NOMO-1 treated with dmso at 0.1 percent for 144 hours (cell line): ENCODE data around the gene ISOC1.

Experiments
- DNase-seq: peaks from one replicate; lab custom pipeline; 2025; ENCODE audit not compliant: unreplicated experiment; lab: John Stamatoyannopoulos, UW

ISOC1 gene

DNA sequence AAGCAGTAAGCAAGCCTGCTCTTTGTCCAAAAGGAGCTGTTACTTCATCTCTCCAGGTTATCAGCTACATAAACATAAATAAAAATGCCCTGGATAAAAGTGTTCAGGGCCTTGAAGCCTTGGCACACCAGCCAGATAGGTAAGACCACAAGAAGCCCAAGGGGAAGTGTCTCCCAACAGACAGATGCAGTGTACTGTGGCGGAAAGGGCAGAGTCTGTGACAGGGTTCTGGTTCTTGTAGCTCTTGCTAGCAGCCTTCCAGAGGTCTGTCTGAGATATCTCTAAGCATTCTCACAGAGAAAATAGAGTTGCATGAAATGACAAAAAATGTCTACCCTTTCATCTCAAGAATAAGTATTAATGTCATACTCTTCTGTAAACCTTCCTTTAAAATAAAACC, 30.1 kb downstream of the ISOC1 start:
- no peak for DNase-seq

DNA sequence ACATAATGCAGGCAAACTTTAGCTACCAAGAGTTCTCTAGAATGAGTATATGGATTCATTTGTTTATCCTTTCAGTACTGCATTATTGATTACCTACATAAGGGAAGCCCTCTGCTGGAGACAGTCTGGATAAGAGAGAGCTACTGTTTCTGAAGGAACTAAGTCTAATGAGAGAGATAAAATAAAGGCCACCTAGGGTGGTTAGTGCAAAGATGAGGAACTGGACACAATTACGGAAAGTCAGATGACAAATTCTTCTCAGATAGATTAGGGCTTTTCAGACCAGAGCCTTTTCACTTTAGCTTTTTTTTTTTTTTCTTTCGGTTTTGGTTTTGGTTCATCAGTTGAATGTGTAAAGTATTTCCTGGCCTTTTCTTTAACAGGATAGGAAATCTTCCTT, 31.3 kb downstream of the ISOC1 start:
- DNase-seq: no peak

DNA sequence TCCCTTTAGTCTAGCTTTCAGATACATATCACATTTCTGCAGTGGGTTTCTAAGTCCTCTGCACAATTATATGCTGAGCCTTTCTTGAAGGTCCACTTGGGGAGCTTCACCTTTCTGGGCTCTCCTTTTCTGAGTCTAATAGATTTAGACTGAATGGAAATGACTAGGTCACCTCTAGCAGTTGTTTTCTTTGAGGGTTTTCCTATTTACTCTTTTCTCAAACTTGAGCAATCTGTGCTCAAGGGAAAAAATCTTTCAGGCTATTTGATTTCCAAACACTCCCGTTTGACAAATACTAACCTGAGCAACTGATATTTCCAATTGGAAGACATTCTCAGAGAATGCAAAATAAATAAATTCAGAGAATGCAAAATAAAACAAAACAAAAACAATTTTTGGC, 39.0 kb downstream of the ISOC1 start:
- no peak for DNase-seq

DNA sequence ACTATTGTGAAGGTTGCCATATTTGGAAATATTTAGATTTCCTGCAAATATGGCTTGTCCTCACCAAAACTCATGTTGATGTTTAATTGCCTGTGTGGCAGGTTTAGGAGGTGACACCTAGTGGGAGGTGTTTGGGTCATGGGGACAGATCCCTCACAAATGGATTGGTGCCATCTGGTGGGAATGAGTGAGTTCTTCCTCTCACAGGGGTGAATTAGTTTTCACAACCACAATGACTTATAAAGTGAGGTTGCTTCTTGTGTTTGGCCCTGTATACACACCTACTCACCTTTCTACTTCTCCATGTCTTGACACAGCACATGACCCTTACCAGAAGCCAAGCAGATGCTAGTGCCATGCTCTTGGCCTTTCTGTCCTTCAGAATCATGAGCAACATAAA, 41.1 kb downstream of the ISOC1 start:
- no peak for DNase-seq

DNA sequence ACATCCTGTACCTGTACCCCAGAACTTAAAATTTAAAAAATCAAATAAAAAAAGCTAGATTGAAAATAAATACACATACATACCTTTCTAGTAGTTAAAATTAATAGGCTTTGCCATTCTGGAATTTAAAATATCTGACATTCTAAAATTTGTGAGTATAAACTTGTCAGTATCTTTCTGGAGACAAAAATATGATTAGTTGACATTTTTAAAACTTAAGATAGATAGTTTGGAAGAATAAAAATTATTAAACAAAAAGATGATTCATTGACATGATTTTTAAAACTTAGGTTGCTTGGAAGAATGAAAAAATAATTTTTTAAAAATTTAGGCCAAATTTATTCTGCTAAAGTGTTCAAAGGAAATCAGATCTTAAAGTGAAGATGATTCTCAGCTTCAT, 43.1 kb downstream of the ISOC1 start:
- DNase-seq: no peak

DNA sequence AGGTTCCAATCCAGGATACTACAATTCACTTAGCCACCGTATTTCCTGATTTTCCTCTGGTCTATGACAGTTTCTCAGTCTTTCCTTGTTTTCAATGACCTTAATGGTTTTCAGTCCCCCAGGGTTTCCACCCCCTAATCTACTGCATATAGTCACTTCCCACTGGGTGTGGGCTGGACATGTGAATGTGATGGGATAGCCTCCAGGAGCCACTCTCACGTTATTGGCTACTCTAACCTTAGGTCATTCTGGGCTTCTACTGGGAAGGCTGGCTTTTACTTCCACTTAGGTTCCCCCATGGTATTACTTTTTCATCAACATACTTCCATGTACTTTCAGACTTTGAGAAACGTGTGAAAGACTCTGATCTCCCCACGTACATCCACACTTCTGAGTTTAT, 46.5 kb downstream of the ISOC1 start:
- no peak for DNase-seq

DNA sequence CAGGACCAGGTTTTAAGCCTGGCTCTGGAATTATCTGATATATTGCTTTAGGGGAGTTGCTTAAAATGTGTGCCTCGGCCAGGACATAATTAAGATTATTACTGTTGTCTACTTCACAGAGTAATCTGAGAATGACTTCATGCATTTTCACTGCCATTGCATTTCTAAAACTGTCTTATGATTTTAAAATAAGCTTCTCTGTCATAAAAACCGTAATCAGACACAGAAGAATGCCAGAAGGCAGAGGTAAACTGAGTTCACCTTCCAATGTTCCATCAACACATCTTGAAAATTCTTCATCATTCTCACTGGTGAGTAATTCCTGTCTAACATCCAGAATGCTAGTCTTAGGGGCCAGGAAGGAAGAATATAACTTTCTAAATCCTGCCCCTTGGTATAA, 47.1 kb downstream of the ISOC1 start:
- DNase-seq: no peak

DNA sequence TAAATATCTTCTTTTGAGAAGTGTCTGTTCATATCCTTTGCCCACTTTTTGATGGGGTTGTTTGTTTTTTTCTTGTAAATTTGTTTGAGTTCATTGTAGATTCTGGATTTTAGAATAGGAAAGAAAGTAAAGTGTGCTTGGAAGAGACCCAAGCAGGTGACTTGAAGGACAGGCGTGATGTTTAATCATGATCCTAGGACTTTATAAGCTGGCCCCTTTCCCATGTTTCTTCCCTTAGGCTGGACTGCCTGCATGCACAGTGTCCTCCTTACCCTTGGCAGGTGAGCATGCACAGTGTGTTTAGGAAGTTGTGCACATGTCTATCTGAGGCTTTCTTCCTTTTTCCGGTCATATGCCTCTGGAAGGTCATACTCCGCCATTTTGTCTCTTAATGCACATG, 61.3 kb downstream of the ISOC1 start:
- no peak for DNase-seq

DNA sequence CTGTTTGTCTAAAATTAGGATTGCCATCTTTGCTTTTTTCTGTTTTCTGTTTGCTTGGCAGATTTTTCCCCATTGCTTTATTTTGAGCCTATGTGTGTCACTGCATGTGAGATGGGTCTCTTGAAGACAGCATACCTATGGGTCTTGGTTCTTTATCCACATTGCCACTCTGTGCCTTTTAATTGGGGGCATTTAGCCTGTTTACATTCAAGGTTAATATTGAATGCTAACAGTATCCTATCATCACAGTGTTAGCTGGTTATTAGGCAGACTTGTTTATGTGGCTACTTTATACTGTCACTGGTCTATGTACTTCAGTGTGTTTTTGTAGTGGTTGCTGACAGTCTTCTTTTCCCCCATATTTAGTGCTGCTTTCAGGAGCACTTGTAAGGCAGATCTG, 67.3 kb downstream of the ISOC1 start:
- DNase-seq: no peak
